Esophagus squamous epithelium (tissue), 4 donors: Measurements from ENCODE around the gene PHTF2.

Experiments used
- POLR2A ChIP-seq, 4 donors: fragments of 450-650 bp; IDR thresholded peaks; one replicate each; pipeline ENCODE4 v1.6.1; 2017; ENCODE audit warnings: antibody characterized with exemption in 4 of 4, mild to moderate bottlenecking in 4 of 4, moderate library complexity in 3 of 4
- TF ChIP-seq, protein P1 (sequence below), 6 experiments: fragments of 450-650 bp in 4 of 6; fragments of 200-600 bp in 2 of 6; sonication (generic) in 2 of 6; IDR thresholded peaks; one replicate each; pipeline ENCODE4 v1.5.1; 2016 to 2019; ENCODE audit warnings: antibody characterized with exemption in 6 of 6, mild to moderate bottlenecking in 4 of 6, moderate library complexity in 4 of 6

- no peak for TF ChIP-seq POLR2A (IDR thresholded peaks at IDR 0.05)
- TF ChIP-seq, protein P1, sequence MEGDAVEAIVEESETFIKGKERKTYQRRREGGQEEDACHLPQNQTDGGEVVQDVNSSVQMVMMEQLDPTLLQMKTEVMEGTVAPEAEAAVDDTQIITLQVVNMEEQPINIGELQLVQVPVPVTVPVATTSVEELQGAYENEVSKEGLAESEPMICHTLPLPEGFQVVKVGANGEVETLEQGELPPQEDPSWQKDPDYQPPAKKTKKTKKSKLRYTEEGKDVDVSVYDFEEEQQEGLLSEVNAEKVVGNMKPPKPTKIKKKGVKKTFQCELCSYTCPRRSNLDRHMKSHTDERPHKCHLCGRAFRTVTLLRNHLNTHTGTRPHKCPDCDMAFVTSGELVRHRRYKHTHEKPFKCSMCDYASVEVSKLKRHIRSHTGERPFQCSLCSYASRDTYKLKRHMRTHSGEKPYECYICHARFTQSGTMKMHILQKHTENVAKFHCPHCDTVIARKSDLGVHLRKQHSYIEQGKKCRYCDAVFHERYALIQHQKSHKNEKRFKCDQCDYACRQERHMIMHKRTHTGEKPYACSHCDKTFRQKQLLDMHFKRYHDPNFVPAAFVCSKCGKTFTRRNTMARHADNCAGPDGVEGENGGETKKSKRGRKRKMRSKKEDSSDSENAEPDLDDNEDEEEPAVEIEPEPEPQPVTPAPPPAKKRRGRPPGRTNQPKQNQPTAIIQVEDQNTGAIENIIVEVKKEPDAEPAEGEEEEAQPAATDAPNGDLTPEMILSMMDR (IDR thresholded peaks at IDR 0.05) = no peak
Observed at GRCh38 chr7:77944183-77945182, 145.9 kb downstream of the PHTF2 start.
